CD4-positive, alpha-beta T cell treated with Interleukin-6 at 100 ng/mL for 8 hours (primary cell): ENCODE data around the gene NAP1L4.

Experiments used
- DNase-seq: peaks from one replicate; pipeline ENCODE4 v3.0.0-alpha.2; 2020; ENCODE audit warnings: mixed read lengths, low spot score

NAP1L4 gene, protein sequence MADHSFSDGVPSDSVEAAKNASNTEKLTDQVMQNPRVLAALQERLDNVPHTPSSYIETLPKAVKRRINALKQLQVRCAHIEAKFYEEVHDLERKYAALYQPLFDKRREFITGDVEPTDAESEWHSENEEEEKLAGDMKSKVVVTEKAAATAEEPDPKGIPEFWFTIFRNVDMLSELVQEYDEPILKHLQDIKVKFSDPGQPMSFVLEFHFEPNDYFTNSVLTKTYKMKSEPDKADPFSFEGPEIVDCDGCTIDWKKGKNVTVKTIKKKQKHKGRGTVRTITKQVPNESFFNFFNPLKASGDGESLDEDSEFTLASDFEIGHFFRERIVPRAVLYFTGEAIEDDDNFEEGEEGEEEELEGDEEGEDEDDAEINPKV

DNA sequence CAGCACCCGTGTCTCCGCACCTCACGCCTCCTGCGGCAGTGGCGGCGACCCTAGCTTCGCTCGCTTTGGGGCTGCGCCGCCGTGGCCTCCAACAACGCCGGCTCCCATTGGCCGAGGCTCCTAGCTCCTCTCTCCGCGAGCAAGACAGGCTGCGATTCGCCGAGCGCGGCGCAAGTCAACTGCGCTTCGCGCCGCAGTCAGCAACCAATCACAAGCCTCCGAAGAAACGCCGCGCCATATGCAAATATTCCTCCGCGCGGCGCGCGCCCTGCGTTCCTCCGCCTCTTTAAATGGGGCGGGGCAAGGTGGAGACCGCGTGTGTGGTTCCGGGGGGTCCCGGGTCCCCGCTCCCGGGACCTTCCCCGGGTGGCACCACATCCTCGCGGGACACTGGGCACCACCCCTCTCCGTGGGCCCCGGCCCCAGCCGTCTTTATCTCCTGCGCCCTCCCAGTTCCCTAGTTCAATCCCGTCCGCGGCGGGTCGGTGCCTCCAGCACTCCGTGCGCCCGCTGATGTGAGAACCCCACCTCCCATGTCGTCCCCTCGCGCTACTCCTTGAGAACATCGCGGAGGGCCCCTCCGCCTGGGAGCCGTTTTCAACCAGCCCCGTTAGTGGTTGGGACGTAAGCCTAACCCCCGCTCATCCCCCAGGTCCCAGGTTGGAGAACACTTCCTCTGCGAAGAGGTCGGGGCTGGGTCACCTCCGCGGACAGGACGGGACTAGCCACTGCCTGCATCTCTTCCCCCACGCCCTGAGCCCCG is at the start of gene NAP1L4:
TSS of gene NAP1L4 (minus strand) at position 96 of the 763 bp plus-strand sequence. CDS start 13,109 bp downstream, outside the sequence.
- DNase-seq: peak; percentile 96

- no peak for DNase-seq
Observed at GRCh38 chr11:3040881-3041280, 48.8 kb upstream of the NAP1L4 start.

DNA sequence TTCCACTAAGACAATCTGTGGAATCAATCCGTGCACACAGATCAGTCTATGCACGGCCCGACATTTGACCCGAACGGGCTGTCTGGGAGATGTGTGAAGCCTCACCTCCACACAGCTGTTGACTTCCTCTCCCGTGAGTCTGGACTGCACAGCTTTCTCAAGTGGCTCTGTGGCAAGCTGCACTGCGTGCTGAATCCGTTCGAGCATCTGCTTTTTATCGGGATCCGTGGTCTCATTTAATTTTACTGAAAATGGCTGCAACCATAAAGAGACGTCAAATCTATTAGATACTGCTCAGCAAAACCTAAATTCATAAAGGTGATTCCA is 45.8 kb upstream of the NAP1L4 start:
- DNase-seq: no peak

DNA sequence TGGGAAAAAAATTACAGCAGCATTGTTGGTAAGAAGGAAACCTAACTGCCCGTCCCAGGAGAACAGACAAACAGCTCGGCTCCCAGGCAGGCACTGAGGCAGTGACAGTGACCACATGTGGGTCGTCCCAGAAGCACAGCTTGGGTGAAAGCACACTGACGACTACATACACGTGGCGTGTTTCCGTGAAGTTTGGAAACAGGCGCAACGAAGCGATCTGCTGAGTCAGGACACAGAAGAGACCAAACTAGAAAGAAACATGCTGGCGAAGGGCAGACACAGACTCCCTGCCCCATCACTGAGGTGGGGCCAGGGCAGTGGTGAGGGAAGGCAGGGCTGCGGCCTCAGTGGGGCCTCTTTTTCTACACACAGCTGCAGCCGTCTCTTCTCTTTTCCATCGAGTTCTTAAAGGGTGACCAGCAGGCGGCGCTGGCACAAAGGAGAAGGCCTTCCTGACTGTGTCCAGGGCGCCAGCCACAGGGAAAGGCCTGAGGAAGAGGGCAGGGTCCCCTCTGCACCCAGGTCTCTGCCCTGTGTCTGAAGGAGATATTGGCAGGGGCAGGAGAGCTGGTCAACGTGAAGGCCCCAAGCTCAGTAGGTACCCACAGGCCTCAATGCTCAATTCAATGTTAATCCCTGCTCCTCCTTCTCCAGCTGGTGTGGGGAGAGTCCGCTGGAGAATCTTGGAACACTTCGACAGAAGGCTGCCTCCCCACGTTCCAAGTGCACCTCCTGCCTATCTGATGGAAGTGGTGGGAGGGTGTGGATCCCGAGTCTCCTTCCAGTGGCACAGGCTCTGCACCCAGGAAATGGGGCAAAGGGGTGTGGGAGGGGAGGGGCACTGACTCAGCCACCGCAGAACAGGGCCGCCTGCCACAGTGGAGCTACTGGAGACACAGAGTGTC is 45.2 kb upstream of the NAP1L4 start:
- peak; percentile 27 for DNase-seq

DNA sequence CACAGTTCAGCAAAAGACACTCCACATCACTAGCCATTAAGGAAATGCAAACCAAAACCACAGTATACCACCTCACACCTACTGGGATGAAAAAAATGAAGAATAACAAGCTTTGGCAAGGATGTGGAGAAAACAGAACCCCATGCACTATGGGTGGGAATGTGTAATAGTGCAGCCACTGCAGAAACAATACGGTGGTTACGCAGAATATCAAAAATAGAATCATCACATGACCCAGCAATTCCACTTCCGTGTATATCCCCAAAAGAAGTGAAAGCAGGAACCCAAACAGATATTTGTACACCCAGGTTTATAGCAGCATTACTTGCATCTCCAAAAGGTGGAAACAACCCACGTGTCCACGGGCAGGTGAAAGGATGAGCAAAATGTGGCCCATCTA is 44.3 kb upstream of the NAP1L4 start:
- DNase-seq: no peak

GRCh38 chr11:3035333-3035732 is 43.2 kb upstream of the NAP1L4 start:
- no peak for DNase-seq

- DNase-seq: no peak
Observed at GRCh38 chr11:3030289-3031070, 38.4 kb upstream of the NAP1L4 start.

GRCh38 chr11:3028813-3029212 is 36.7 kb upstream of the NAP1L4 start:
- no peak for DNase-seq

GRCh38 chr11:3026803-3027202 is 34.7 kb upstream of the NAP1L4 start:
- no peak for DNase-seq

- no peak for DNase-seq
Observed at GRCh38 chr11:3022982-3023381, 30.9 kb upstream of the NAP1L4 start.

DNA sequence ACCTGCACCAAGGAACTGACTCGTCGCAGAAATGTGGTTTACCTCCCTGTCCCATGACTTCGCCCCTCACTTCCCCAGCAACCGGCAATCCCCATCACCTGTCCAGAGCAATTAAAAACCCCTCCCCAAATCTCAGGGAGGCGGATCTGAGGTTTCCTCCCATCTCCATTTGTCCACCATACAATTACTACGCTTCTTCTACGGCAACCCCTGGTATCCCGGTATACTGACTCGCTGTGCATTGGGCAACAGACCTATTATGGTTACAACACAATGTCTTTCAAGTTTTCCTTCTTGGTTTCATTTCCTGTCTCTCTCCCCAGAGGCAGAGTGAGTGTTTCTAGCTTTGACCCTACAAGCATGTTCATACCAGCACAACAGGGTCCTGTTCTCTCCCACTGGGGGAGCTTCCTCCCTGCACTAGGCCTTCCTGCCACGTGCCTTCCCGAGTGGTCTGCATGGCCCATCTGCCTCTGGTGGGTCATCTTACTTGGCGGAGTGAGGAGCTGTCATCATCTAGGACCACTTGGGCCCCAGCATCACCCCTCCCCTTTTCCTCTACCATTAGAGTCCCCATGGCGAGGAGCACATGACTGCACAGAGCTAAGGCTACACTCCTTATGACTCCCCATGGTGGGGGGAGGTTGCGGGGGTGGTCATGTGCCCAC is 30.3 kb upstream of the NAP1L4 start:
- no peak for DNase-seq

DNA sequence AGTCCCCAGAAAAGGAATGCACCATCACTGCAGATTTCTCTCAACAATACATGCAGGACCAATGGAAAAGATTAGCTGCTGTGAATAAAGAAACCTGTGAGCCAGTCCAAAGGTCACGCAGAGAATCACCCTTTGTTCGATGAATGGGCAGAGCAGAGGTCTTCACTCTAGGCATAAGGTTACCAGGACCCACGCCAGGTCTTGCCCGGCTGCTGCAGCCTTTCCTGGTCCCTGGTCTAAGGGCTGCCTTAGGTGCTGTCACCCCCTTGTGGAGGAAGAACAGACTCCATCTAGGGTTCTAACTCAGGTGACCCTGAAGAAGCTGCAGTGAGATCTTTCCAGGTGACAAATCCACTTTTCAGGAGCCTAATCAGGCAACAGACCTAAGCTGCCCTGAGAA is 29.0 kb upstream of the NAP1L4 start:
- DNase-seq: peak; percentile 43

GRCh38 chr11:3020011-3020410 is 27.9 kb upstream of the NAP1L4 start:
- DNase-seq: no peak

DNA sequence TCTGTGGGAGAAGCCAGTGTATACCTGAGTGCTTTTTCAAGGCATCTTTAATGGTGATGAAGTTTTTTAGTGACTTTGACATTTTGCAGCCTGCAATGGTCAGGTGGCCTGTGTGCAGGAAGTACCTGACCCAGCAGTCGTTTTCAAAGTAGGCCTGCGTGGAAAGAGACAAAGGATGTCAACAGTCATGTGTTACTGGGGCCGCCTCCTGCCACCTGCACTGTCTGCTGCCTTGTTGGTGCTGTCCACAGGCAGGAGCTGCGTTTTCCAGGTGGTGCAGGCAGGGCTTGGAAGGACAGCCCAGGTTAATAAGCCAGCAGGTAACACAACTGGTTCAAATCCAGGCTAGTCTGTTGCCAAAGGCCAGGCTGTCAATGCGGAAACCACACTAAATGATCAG is 26.5 kb upstream of the NAP1L4 start:
- DNase-seq: no peak

GRCh38 chr11:3016861-3017260 is 24.7 kb upstream of the NAP1L4 start:
- DNase-seq: no peak

- DNase-seq: no peak
Observed at GRCh38 chr11:3015796-3016195, 23.7 kb upstream of the NAP1L4 start.

DNA sequence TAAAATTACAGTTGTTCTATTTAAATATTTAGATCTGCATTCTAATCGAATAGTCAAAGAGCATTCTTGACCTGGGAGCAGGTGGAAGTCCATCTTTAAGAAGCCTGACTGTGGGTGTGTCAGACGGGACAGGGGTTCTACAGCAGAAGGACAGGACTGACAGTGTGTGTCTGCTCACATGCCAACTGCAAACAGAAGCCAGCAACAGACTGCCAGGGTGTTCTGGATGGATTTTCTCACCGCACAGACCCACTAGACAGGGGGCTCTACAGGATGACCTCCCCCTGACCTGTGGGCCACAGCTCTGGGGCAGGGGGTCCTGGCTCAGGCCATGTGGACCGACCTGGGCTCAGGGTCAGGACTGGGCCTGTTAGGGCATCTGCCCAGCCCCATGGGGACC is 22.8 kb upstream of the NAP1L4 start:
- no peak for DNase-seq

DNA sequence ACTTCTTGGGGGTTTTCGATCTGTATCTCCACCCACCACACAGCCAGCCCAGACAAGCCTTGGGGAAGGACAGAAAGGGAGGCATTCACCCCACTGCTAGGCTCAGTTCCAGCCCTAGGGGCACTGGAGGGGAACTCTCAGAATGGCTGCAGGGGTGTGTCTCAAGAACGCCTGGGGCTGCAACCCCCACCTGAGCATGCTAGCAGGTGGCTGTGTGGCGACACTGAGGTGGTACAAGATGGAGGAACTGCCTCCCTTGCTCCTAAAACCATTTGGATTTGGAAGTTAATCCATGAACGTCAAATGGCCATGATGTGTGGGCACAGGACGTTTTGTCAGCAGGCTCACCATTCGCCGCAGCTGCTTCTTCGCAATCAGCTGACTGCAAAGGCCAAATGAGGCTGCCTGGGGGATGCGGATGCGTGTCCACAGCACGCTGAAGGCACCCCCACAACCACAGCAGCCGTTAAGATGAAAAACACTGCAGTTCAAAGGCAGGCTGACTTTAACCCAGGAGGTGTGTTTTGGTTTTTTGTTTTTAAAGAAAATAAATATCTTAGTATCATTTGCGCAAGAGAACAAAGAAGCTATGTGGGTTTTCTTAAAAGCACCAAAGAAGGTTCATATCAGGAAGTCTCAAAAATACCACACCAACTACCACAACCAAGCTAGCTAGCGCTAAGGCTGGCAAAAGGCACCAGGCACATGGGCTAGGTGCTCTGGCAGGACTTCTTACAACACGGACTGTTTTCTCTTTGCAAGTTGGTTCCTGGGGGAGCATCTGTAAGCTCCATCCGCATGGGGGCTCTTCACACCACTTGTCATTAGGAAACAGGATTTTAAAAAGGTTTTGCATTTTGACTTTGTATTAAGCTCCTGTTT is 22.2 kb upstream of the NAP1L4 start:
- DNase-seq: peak; percentile 83

DNA sequence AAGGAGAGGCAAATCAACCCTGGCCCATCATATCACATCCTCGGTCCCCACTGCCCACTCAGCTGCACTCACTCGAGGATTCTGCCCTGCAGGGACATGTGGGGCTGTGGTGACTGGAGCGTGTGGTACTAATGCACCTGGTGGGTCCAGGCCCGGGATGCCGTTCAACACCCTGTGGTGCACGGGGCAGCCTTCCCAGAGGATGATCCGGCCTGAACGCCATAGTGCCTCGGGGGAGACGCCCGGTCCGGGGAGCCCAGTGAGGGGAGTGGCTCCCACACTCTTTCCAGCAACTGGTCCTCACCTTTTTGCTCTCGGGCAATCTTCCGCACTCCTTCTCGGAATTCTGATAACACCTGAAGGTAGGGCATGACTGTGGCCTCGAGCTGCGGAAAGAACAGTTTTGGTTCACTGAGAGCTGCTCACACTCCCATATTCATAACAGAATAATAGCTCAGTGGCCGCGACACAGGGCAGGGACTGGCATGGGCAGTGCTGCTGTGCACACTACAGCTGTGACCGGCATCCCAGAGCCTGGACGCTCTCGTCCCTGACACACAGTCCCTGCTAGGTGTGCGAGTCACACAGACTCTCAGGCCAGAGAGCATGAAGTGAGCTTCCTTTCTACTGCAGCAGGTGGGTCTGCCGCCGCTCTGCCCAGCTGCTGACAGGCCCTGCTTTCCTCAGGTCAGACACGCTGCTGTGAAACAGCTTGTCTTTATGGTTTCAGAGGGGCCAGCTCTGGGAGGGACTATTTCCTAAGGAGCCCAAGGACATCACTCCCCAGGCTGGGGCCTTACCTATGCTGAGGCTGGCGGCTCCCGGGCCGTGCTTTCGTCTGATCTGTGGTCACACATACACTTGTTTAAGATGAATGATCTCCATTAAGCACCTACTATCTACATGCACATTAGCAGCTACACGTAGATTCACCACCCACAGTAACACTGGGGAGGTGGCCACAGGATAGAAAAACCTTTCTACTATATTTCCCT is 20.1 kb upstream of the NAP1L4 start:
- no peak for DNase-seq
